ENCODE measurements around the gene ZNF668. TPM values are rescaled to one million over a fixed set of nuclear protein-coding genes. Genes with fewer than 3 reads are reported as not detected.

ZNF668 gene
- total RNA-seq, 4 donors from 2014 or later: 8.6 to 22.5 (median 12.6) TPM

- H3K27ac ChIP-seq: no peak overlapping the region
- no peak for ATAC-seq
Observed at GRCh38 chr16:31084584-31085302, 10.7 kb upstream of the ZNF668 start.

GRCh38 chr16:31083981-31084380 is 9.9 kb upstream of the ZNF668 start:
- TF ChIP-seq EP300 (IDR thresholded peaks at IDR 0.05) (no peak), POLR2A (IDR thresholded peaks at IDR 0.05) (no peak), CTCF (IDR thresholded peaks at IDR 0.05) (no peak), POLR2AphosphoS5 (IDR thresholded peaks at IDR 0.05) (no peak)
- WGBS, 2 donors (ENCODE audit: low coverage in 1 of 2): 17% methylated on average over 2 of the region's 13 CpGs; no CpG with 5 or more reads in 1 of the 2 donors
- Histone ChIP-seq H3K27me3 (no peaks in the 10 kb centered on the region), H3K4me1 (peaks cover 0 to 25% (median 3%) of the 10 kb centered on the region in 3 donors), H3K27ac (no peak overlapping the region), H3K4me3 (no peak overlapping the region), H3K36me3 (peaks cover 0 to 100% of the 10 kb centered on the region in 2 donors), H3K9me3 (no peaks in the 10 kb centered on the region)
- no peak for ATAC-seq

More at GRCh38 chr16:31084584-31085302, 10.7 kb upstream of the ZNF668 start:
- WGBS, 2 donors (ENCODE audit: low coverage in 1 of 2): no CpG with 5 or more reads among the region's 16 CpGs
- Histone ChIP-seq H3K36me3 (peaks cover 0 to 100% of the 10 kb centered on the region in 2 donors), H3K4me1 (peaks cover 0 to 25% (median 3%) of the 10 kb centered on the region in 3 donors), H3K4me3 (no peak overlapping the region), H3K27me3 (no peaks in the 10 kb centered on the region), H3K9me3 (no peaks in the 10 kb centered on the region)
- TF ChIP-seq EP300 (IDR thresholded peaks at IDR 0.05): no peak
- no peak for TF ChIP-seq POLR2AphosphoS5 (IDR thresholded peaks at IDR 0.05)
- no peak for TF ChIP-seq POLR2A (IDR thresholded peaks at IDR 0.05)
- no peak for TF ChIP-seq CTCF (IDR thresholded peaks at IDR 0.05)

- H3K27ac ChIP-seq: no peak overlapping the region
- no peak overlapping the region for H3K4me3 ChIP-seq
- H3K27me3 ChIP-seq: no peaks in the 10 kb centered on the region
- H3K9me3 ChIP-seq: no peaks in the 10 kb centered on the region
- WGBS, 2 donors (ENCODE audit: low coverage in 1 of 2): 60% methylated on average over 2 of the region's 5 CpGs; no CpG with 5 or more reads in 1 of the 2 donors
- TF ChIP-seq CTCF (IDR thresholded peaks at IDR 0.05) (no peak), EP300 (IDR thresholded peaks at IDR 0.05) (no peak), POLR2AphosphoS5 (IDR thresholded peaks at IDR 0.05) (no peak), POLR2A (IDR thresholded peaks at IDR 0.05) (no peak)
- H3K4me1 ChIP-seq: peaks cover 0 to 25% (median 3%) of the 10 kb centered on the region in 3 donors
- H3K36me3 ChIP-seq: peaks cover 0 to 100% of the 10 kb centered on the region in 2 donors
- no peak for ATAC-seq
Observed at GRCh38 chr16:31083556-31083955, 9.5 kb upstream of the ZNF668 start.

- Histone ChIP-seq H3K4me1 (peaks cover 0 to 25% (median 3%) of the 10 kb centered on the region in 3 donors), H3K27ac (no peak overlapping the region), H3K4me3 (no peak overlapping the region), H3K27me3 (no peaks in the 10 kb centered on the region), H3K36me3 (peaks cover 0 to 100% of the 10 kb centered on the region in 2 donors), H3K9me3 (no peaks in the 10 kb centered on the region)
- TF ChIP-seq CTCF (IDR thresholded peaks at IDR 0.05): no peak
- no peak for TF ChIP-seq POLR2A (IDR thresholded peaks at IDR 0.05)
- no peak for TF ChIP-seq EP300 (IDR thresholded peaks at IDR 0.05)
- no peak for TF ChIP-seq POLR2AphosphoS5 (IDR thresholded peaks at IDR 0.05)
- 38 to 90% methylated on average over 2 to 7 of the region's 9 CpGs for WGBS, 2 donors (ENCODE audit: low coverage in 1 of 2)
- no peak for ATAC-seq
Observed at GRCh38 chr16:31083081-31083480, 9.0 kb upstream of the ZNF668 start.
